Stimulated activated CD4-positive, alpha-beta T cell treated with anti-CD3 and anti-CD28 coated beads, Interleukin-15, amount 100 ng/mL, for 48 hours (primary cell): Measurements from ENCODE around the gene RGS6.
"Not testable (repeated sequence)": the region's sequence is repeated elsewhere in the genome, so short reads cannot be mapped to it uniquely, and the experiment has no call there.

Experiments
- DNase-seq, 2 donors: peaks; one replicate each; pipeline ENCODE4 v3.0.0-alpha.2; 2020; ENCODE audit warnings: low read depth in 2 of 2

The RGS6 gene

DNA sequence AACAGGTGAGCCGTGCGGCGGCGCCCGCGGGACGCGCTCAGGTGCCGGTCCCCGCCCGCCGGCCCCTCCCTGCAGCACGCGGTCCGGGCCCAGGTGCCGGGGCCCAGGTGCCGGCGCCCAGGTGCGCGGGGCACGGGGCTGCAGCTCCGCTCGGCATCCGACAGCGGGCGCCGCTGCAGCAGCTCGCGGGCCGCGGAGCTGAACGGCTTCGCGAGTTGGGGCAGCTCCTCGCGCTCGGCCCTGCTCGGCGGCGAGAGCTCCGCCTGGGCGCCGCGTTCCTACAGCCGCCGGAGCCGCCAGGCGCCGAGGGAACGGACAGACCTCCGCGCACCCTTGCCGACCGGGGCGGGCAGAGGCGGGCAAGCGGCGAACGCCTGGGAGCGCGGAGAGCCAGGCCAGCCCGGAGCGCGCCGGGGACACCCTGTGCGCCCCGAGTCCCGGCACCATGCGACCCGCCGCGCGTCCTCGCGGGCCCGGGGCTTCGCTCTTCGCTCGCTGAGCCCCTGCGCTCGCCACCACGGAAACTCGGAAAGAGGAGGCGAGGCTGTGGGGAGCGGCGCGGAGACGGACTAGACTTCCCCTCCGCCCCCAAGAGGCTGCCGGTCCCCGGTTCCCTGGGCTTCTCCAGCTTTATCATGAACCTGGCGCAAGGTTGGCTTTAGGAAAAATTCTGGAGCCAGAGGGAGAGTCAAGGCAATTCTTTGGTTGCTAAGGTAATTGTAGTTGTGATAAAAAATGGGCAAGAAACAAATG is at the start of gene RGS6:
Gene RGS6 (plus strand): TSS at position 201 of the 753 bp plus-strand sequence.
- DNase-seq, result peak in 1 of 2 donors; percentile 22

DNA sequence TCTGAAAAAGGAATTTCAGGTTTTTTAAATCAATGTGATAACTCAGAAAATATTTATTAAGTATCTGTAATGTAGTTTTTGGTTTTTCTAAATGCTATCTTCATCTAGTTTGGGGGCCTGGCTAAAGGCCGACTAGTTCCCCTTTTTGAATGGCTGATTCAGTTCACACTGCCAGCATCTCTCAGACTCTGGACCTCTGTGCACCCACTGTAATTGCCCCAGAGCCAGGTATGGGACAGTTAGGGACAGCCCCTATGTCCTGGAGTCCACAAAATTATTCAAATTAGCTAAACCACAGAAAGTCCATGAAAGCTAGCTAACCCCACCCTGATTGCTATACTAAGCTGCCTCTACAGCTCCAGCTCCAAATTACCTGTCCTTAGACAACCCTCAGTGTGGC is 49.1 kb upstream of the RGS6 start:
- DNase-seq, result no peak

- DNase-seq, result no peak
These were observed 46.9 kb upstream of the RGS6 start for GRCh38 chr14:71885301-71885700.

- not testable (repeated sequence) for DNase-seq
These were observed 44.4 kb upstream of the RGS6 start for GRCh38 chr14:71887802-71888201.

GRCh38 chr14:71890541-71890940 is 41.7 kb upstream of the RGS6 start:
- no peak for DNase-seq

DNA sequence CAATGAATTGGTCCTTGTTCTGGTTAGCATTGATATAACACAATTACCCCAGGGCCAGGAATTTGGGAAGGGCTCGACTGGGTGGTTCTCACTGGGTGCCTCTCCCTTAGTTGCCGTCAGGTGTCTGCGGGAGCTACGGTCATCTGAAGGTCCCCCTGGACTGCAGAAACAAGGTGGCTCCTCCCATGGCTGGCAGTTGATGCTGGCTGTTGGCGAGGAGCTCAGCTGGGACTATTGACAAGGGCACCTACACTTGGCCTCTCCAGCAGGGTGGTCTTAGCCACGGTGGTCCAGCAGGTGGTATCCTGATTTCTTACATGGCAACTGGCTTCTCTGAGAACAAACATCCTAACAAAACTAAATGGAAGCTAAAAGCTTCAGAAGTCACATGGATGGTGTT is 41.0 kb upstream of the RGS6 start:
- DNase-seq, result no peak

GRCh38 chr14:71891970-71892369 is 40.3 kb upstream of the RGS6 start:
- DNase-seq, result no peak

- DNase-seq, result no peak
These were observed 27.2 kb upstream of the RGS6 start for GRCh38 chr14:71905031-71905430.

- DNase-seq, result no peak
These were observed 26.4 kb upstream of the RGS6 start for GRCh38 chr14:71905860-71906259.

DNA sequence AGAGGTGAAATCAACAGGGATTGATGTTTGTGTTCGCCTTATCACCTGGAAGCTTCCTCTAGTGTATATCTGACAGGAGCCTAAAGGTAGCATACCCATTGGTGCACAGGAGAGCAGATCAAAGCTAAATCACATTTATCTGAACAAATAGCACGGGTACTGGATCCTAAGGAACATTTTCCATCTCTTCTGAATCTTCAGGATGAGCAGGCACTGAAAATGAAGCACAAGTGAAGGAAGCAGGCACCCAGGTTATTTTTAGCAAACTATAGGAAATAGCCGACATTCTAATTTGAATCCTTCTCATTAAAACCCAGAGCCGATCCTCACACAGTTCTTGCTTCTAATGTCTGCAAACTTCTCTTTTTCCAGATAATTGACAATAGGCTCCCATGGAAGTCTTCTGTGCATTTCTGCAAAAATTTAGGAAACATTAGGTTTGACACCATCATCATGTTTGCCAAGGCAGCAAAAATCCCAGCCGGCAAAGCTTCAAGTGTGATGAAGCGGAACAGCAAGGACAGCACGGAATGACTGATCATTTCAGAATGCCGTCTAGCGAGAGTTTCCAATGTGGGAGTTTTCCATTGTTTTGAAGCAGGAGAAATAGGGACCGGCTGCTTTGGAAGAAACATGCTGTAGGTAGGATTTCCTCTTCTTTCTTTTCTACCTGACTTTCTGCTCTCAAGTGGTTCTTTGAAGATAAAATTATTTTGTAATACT is 24.3 kb upstream of the RGS6 start:
- DNase-seq, result no peak

- no peak for DNase-seq
These were observed 20.6 kb upstream of the RGS6 start for GRCh38 chr14:71911669-71912068.

GRCh38 chr14:71913342-71913741 is 18.9 kb upstream of the RGS6 start:
- DNase-seq, result no peak

GRCh38 chr14:71918955-71919354 is 13.3 kb upstream of the RGS6 start:
- no peak for DNase-seq

DNA sequence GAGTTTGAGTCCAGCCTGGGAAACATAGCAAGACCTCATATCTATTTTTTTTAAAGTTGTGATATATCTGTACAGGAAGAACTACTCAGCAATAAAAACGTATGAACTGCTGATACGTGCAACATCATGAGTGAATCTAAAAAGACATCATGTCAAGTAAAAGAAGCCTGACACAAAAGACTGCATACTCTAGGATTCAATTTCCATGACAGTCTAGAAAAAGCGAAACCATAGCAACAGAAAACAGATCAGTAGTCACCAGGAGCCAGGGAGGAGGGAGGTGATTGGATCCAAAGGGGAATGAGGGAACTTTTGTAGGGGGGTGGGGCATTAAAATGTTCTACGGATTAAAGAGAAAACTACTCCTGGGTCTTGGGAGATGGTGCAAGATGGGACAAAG is 8.7 kb upstream of the RGS6 start:
- DNase-seq, result no peak

DNA sequence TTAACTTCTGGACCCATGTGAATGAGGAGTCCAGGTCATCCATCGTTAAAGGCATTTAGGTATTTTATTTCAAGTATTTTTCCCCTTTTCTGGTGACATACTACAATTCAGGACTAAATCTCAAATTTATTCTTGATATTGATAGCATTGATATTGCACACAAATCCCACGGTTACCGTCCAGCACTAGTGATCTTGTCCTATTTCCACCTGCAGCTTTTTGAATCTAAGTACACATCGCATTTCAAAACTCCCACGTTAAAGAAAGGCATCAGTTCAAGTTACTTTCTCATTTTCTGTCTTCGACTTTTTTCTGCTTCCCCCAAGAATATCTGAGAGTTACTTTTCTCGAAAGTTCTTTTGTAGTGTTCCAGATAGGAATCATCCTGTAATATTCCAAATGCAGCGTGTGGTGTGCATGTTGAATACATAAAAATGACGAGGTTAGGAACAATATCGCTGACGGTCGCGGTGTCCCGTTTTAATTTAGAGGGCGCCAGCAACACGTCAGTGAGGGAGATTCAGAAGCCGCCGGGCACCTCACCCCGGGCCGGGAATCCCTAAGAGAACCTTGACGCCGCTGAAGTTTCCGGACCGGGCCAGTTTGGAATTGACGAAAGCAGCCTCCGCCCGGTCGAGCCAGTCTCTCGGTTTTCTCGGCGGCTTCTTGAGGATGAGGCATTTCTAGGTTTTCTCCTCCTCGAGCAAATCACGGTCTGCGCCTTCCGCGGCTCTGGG is 569 bp upstream of the RGS6 start:
- no peak for DNase-seq

- DNase-seq, result peak in 1 of 2 donors; percentile 2
These were observed 865 bp downstream of the RGS6 start for GRCh38 chr14:71933001-71933587.

- not testable (repeated sequence) for DNase-seq
These were observed 6.0 kb downstream of the RGS6 start for GRCh38 chr14:71938273-71938672.

DNA sequence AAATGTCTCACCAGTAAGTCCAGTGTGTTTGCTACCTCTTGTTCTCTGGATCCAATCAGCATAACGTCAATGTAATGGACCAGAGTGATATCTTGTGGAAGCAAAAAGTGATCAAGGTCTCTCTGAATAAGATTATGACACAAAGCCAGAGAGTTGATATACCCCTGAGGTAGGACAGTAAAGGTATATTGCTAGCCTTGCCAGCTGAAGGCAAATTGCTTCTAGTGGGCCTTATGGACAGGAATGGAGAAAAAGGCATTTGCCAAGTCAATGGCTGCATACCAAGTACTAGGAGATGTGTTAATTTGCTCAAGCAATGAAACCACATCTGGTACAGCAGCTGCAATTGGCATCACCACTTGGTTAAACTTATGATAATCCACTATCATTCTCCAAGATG is 7.1 kb downstream of the RGS6 start:
- DNase-seq, result not testable (repeated sequence)

DNA sequence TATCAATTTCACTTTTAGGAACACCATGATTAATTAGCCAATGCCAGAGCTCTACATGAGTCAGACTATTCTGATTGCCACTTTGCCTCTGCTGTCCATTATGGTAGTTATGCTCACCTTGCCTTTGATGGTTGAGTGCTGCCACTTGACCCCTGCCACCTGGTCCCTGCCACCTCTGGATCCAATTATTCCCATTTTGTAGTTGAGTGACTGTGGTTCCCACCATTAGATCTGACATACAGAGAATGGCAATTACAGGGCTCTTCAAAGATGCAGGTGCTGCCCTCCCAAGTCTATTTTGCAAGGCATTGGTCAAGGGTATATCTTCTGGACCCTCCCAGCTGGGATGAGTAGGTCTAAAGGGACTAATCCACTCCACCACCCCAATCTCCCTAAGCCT is 8.3 kb downstream of the RGS6 start:
- DNase-seq, result not testable (repeated sequence)

DNA sequence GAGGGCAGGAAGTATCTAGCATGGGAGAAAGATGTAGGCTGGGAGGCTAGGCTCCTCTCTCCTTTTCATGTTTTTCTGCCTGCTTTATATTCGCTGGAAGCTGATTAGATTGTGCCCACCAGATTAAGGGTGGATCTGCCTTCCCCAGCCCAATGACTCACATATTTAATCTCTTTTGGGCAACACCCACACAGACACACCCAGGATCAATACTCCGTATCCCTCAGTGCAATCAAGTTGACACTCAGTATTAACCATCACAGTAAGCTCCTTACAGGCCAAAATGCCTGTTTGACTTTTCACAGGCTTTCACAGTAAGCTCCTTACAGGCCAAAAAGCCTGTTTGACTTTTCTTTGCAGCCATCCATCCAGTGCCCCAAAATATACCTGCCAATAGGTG is 9.4 kb downstream of the RGS6 start:
- not testable (repeated sequence) for DNase-seq

GRCh38 chr14:71942904-71943694 is 10.9 kb downstream of the RGS6 start:
- no peak for DNase-seq

- no peak for DNase-seq
These were observed 11.4 kb downstream of the RGS6 start for GRCh38 chr14:71943695-71944018.
